ENCODE data around the gene SH2D3A.

SH2D3A gene

DNA sequence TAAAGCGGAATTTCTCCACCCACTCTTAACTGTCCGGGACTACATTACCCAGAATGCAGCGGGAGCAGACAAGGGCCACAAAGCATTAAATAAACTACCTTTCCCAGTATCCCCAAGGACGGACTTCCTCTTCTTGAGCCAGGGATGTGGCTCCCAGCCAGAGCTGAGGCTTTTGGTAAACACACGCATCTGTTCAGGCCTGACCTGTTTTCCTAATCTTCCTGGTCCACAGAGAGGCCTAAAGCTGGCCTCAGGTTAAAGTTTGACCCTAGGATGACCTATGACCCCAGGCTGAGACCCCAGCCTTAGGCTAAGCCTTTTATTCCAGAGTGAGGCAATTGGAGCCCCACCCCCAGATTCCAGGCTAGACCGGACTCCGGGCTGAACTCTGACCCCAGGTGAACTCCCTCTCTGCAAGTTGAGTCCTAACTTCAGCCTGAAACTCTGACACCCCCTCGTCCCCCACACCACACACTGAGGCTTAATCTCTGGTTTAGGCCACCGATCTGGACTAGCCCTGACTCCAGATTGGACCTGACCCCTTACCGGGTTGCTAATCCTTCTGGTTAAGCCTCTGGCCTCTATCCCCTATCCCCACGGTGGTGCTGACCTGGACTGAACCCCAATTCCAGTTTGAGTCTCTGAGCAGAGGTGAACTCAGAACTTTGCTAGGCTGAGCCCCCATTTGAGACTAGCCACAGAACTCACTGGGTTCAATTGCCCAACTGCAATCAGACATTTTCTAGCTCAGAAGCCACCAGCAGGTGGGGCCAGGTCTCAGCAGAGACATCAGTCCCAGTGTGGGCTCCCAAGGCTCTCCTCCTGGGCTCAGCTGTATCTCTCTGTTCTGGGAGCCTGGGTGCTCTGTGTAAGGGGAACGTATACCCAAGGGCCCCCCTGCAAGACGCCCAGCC lies 29.1 kb downstream of the SH2D3A start:
- peak; percentile 36 to 48 for DNase-seq (ENCODE audit: low read depth in 1 of 2, low spot score in 1 of 2)

GRCh38 chr19:6737284-6737872 lies 29.9 kb downstream of the SH2D3A start, which contains the start of gene GPR108:
GPR108 (minus strand) TSS chr19:6737580; CDS start chr19:6737576, 4 bp downstream.
- DNase-seq (ENCODE audit: low read depth in 1 of 2, low spot score in 1 of 2), result peak; percentile 98 to 99

- DNase-seq (ENCODE audit: low read depth in 1 of 2, low spot score in 1 of 2), result no peak
Observed at GRCh38 chr19:6736917-6737283, 30.3 kb downstream of the SH2D3A start.

- peak; percentile 30 to 49 for DNase-seq (ENCODE audit: low read depth in 1 of 2, low spot score in 1 of 2)
Observed at GRCh38 chr19:6736169-6736916, 30.9 kb downstream of the SH2D3A start.

- DNase-seq (ENCODE audit: low read depth in 1 of 2, low spot score in 1 of 2), result no peak
Observed at GRCh38 chr19:6735181-6735911, 31.9 kb downstream of the SH2D3A start.

DNA sequence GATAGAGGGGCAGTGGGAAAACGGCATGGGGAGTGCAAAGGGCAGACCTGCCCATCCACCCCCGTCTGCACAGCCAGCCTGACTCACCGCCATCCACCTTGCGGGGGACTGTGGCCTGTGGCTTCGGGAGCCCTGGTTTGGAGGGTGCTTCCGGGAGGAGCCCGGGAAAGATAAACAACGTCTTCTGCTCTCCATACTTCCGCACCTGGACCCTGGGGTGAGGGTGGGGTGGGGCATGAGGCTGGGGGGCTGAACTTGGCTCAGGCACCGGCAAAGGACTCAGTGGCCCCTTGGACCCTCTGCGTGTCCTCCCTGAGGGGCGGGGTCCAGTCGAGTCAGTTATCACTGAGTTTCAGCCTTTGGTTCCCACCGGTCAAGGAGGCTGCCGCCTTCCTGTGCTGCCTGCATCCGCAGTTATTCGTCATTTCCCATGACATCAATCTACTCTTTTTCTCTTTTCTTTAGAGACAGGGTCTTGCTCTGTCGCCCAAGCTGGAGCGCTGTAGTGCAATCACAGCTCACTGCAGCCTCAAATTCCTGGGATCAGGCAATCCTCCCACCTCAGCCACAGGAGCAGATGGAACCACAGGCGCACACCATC lies 33.0 kb downstream of the SH2D3A start:
- DNase-seq (ENCODE audit: low read depth in 1 of 2, low spot score in 1 of 2), result no peak

- DNase-seq (ENCODE audit: low read depth in 1 of 2, low spot score in 1 of 2), result no peak
Observed at GRCh38 chr19:6733338-6734095, 33.7 kb downstream of the SH2D3A start.

- no peak for DNase-seq (ENCODE audit: low read depth in 1 of 2, low spot score in 1 of 2)
Observed at GRCh38 chr19:6732803-6733337, 34.4 kb downstream of the SH2D3A start.

- no peak for DNase-seq (ENCODE audit: low read depth in 1 of 2, low spot score in 1 of 2)
Observed at GRCh38 chr19:6731822-6732221, 35.4 kb downstream of the SH2D3A start.

DNA sequence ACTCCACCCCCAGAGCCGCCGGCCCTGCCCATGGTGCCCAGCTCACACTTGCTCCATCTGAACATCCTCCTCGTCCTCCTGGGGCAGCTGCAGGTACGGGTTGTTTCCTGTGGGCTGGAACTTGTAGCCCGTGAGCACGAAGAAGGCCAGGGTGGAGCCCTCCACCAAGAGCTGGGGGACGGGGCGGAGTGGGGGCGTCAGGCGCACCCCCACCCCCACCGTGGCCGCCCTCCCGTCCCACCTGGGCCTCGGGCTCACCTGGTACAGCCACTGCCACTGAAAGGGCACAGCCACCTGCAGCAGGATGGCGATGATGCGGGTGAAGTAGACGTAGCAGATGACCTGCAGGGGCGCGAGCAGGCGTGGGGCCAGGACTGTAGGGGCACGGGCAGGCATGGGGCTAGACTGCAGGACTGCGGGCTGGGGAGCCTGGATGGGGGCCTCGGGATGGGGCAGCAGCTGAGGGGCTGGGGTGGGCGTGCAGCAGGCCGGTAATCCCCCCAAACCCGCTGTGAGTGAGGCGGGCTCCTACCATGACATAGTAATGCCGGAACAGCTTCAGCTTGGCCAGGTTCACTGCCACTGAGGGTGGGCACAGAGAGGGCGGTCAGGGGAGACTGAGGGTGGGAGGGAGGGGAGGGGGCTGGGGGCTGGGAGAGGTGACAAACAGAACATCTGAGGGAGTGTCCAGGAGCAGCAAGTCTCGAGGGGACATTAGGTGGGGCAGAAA lies 36.1 kb downstream of the SH2D3A start:
- no peak for DNase-seq (ENCODE audit: low read depth in 1 of 2, low spot score in 1 of 2)

GRCh38 chr19:6730153-6730804 lies 37.0 kb downstream of the SH2D3A start:
- no peak for DNase-seq (ENCODE audit: low read depth in 1 of 2, low spot score in 1 of 2)

- DNase-seq (ENCODE audit: low read depth in 1 of 2, low spot score in 1 of 2), result no peak
Observed at GRCh38 chr19:6729573-6730152, 37.6 kb downstream of the SH2D3A start.

DNA sequence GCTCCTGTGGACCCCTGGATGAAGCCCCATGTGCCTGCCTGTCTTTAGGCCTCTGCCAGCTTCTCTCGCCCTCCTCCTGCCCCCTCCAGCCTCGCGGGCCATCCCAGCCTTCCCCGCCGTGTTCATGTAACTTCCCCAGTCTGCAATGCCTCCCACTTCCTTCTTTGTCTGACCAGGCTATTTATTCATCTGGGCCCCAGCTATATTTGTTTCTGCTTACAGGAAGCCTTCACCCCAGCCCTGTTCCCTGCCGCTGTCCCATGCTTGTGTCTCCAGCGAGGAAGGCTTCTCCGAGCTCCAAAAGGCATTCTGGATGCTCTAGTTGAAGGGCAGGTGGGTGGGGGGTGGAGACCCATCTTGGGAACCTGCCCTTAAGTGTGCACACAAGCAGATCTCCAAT lies 38.9 kb downstream of the SH2D3A start:
- DNase-seq (ENCODE audit: low read depth in 1 of 2, low spot score in 1 of 2), result no peak

DNA sequence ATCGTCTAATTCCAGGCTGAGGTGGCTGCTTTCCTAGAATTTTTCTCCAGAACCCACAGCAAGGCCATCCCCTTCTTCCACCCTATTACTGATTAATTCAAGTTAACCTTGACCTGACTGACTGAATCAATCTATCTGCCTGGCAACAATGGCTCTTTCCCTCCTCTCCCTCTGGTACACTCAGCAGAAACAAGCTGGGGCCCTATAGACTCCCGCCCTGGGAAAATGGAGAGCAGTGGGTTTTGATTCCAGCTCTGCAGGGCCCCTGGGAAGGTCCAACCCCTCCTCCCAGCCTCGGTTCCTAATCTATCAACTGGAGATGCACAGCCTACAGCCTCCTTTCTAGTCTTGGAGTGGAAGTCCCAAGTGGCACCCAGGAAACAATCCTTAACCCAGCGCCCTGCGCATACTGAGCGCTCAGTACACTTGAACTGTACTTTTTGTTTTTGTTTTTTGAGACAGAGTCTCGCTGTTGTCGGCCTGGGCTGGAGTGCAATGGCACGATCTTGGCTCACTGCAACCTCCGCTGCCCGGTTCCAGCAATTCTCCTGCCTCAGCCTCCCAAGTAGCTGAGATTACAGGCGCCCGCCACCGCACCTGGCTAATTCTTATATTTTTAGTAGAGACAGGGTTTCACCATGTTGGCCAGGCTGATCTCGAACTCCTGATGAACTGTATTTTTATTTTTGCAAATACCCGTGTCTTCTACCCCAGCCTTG lies 41.6 kb downstream of the SH2D3A start:
- DNase-seq (ENCODE audit: low read depth in 1 of 2, low spot score in 1 of 2), result no peak

GRCh38 chr19:6724631-6725492 lies 42.4 kb downstream of the SH2D3A start:
- no peak for DNase-seq (ENCODE audit: low read depth in 1 of 2, low spot score in 1 of 2)

GRCh38 chr19:6723738-6724137 lies 43.5 kb downstream of the SH2D3A start:
- DNase-seq (ENCODE audit: low read depth in 1 of 2, low spot score in 1 of 2), result no peak
